Measurements from ENCODE around the gene AKR1A1.
A peak's percentile ranks its signal among the peaks of the same experiment; 100 is the strongest.
"Not testable (repeated sequence)": the region's sequence is repeated elsewhere in the genome, so short reads cannot be mapped to it uniquely, and the experiment has no call there.

The AKR1A1 gene

GRCh38 chr1:45569962-45570581, 19.4 kb downstream of the AKR1A1 start:
- peak; percentile 27 for DNase-seq (ENCODE audit: low read depth)

GRCh38 chr1:45570631-45571030, 20.0 kb downstream of the AKR1A1 start:
- no peak for DNase-seq (ENCODE audit: low read depth)

GRCh38 chr1:45573231-45573804, 22.7 kb downstream of the AKR1A1 start:
- no peak for DNase-seq (ENCODE audit: low read depth)

- DNase-seq (ENCODE audit: low read depth), result no peak
Measured at GRCh38 chr1:45574105-45574626, 23.5 kb downstream of the AKR1A1 start.

- peak; percentile 88 for DNase-seq (ENCODE audit: low read depth)
Measured at GRCh38 chr1:45583264-45583665, 32.6 kb downstream of the AKR1A1 start.

GRCh38 chr1:45583666-45584350, 33.2 kb downstream of the AKR1A1 start, which contains the start of gene NASP:
NASP (plus strand) TSS chr1:45584041; CDS start chr1:45584147, 106 bp downstream.
- DNase-seq (ENCODE audit: low read depth), result peak; percentile 33

GRCh38 chr1:45584351-45585109, 33.9 kb downstream of the AKR1A1 start:
- DNase-seq (ENCODE audit: low read depth), result peak; percentile 55

- DNase-seq (ENCODE audit: low read depth), result no peak
Measured at GRCh38 chr1:45585110-45585426, 34.4 kb downstream of the AKR1A1 start.

GRCh38 chr1:45585496-45586075, 35.0 kb downstream of the AKR1A1 start:
- DNase-seq (ENCODE audit: low read depth), result no peak

GRCh38 chr1:45586769-45587168, 36.1 kb downstream of the AKR1A1 start:
- DNase-seq (ENCODE audit: low read depth), result no peak

GRCh38 chr1:45589861-45590260, 39.2 kb downstream of the AKR1A1 start:
- no peak for DNase-seq (ENCODE audit: low read depth)

GRCh38 chr1:45594412-45594811, 43.8 kb downstream of the AKR1A1 start:
- no peak for DNase-seq (ENCODE audit: low read depth)

GRCh38 chr1:45596765-45597164, 46.1 kb downstream of the AKR1A1 start:
- DNase-seq (ENCODE audit: low read depth), result not testable (repeated sequence)

GRCh38 chr1:45604239-45604638, 53.6 kb downstream of the AKR1A1 start:
- no peak for DNase-seq (ENCODE audit: low read depth)

- DNase-seq (ENCODE audit: low read depth), result no peak
Measured at GRCh38 chr1:45607404-45608074, 56.9 kb downstream of the AKR1A1 start.

- DNase-seq (ENCODE audit: low read depth), result no peak
Measured at GRCh38 chr1:45608175-45609156, 57.8 kb downstream of the AKR1A1 start.

- no peak for DNase-seq (ENCODE audit: low read depth)
Measured at GRCh38 chr1:45610589-45611226, 60.1 kb downstream of the AKR1A1 start.

- DNase-seq (ENCODE audit: low read depth), result no peak
Measured at GRCh38 chr1:45612941-45613579, 62.4 kb downstream of the AKR1A1 start.

- no peak for DNase-seq (ENCODE audit: low read depth)
Measured at GRCh38 chr1:45615885-45616284, 65.3 kb downstream of the AKR1A1 start.
